ENCODE data around the gene ADAMTSL4.
"Not testable (repeated sequence)": the region's sequence is repeated elsewhere in the genome, so short reads cannot be mapped to it uniquely, and the experiment has no call there.

ADAMTSL4 gene

DNA sequence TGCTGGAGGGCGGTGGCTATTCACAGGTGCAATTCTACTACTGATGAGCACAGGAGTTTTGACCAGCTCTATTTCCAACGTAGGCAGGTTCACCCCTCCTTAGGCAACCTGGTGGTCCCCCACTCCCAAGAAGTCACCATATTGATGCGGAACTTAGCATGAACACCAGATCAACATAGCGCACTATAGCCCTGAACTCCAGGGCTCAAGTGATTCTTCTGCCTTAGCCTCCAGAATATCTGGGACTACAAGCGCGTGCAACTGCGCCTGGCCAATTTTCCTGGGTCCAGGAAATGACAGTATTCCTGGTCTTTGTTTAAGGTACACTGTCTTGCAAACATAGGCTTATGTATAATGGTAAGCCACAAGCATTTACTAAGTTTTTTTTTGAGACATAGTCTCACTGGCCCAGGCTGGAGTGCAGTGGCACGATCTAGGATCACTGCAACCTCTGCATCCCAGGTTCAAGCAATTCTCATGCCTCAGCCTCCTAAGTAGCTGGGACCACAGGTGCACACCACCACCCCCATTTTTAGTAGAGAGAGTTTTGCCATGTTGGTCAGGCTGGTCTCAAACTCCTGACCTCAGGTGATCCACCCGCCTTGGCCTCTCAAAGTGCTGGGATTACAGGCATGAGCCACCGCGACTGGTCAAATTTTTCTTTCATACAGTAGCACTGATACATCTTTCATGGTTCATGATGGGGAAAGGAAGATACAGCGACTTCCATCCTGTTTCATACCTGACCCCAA, 17.6 kb downstream of the ADAMTSL4 start:
- DNase-seq (ENCODE audit: low read depth, low spot score) = no peak
- peaks cover 26% of the 10 kb centered on the region for H3K4me1 ChIP-seq (ENCODE audit: insufficient read depth, insufficient read length)
- no peak overlapping the region for H3K4me3 ChIP-seq (ENCODE audit: insufficient read length, low read depth)
- H3K27me3 ChIP-seq (ENCODE audit: insufficient read depth, insufficient read length) = no peaks in the 10 kb centered on the region
- H3K9ac ChIP-seq (ENCODE audit: insufficient read length, low read depth) = peak overlapping the region; percentile 63
- peaks cover 18% of the 10 kb centered on the region for H3K36me3 ChIP-seq (ENCODE audit: insufficient read depth, insufficient read length, low read length)
- no peaks in the 10 kb centered on the region for H3K9me3 ChIP-seq (ENCODE audit: insufficient read depth, low read length)
- TF ChIP-seq YY1 (IDR thresholded peaks at IDR 0.05; ENCODE audit: insufficient read depth, insufficient read length) = no peak
- no peak for TF ChIP-seq ZNF274 (IDR thresholded peaks at IDR 0.05; ENCODE audit: low read depth, low read length)
- no peak for TF ChIP-seq SUZ12 (IDR thresholded peaks at IDR 0.05; ENCODE audit: extremely low read depth, insufficient read depth, insufficient read length)

GRCh38 chr1:150567341-150567716, 18.1 kb downstream of the ADAMTSL4 start:
- peaks cover 19% of the 10 kb centered on the region for H3K36me3 ChIP-seq (ENCODE audit: insufficient read depth, insufficient read length, low read length)
- H3K27me3 ChIP-seq (ENCODE audit: insufficient read depth, insufficient read length) = no peaks in the 10 kb centered on the region
- TF ChIP-seq ZNF274 (IDR thresholded peaks at IDR 0.05; ENCODE audit: low read depth, low read length) = no peak
- no peak for TF ChIP-seq SUZ12 (IDR thresholded peaks at IDR 0.05; ENCODE audit: extremely low read depth, insufficient read depth, insufficient read length)
- TF ChIP-seq YY1 (IDR thresholded peaks at IDR 0.05; ENCODE audit: insufficient read depth, insufficient read length) = no peak
- H3K9ac ChIP-seq (ENCODE audit: insufficient read length, low read depth) = peak overlapping the region; percentile 63
- DNase-seq (ENCODE audit: low read depth, low spot score) = no peak
- H3K9me3 ChIP-seq (ENCODE audit: insufficient read depth, low read length) = no peaks in the 10 kb centered on the region
- H3K4me3 ChIP-seq (ENCODE audit: insufficient read length, low read depth) = peak overlapping the region; percentile 9
- H3K4me1 ChIP-seq (ENCODE audit: insufficient read depth, insufficient read length) = peaks cover 24% of the 10 kb centered on the region

GRCh38 chr1:150567717-150568593, 18.7 kb downstream of the ADAMTSL4 start:
- Histone ChIP-seq H3K9me3 (ENCODE audit: insufficient read depth, low read length) (no peaks in the 10 kb centered on the region), H3K9ac (ENCODE audit: insufficient read length, low read depth) (peak overlapping the region; percentile 63), H3K4me1 (ENCODE audit: insufficient read depth, insufficient read length) (peaks cover 18% of the 10 kb centered on the region), H3K4me3 (ENCODE audit: insufficient read length, low read depth) (peak overlapping the region; percentile 9), H3K27me3 (ENCODE audit: insufficient read depth, insufficient read length) (no peaks in the 10 kb centered on the region), H3K36me3 (ENCODE audit: insufficient read depth, insufficient read length, low read length) (peaks cover 25% of the 10 kb centered on the region)
- peak; percentile 97 for DNase-seq (ENCODE audit: low read depth, low spot score)
- TF ChIP-seq ZNF274 (IDR thresholded peaks at IDR 0.05; ENCODE audit: low read depth, low read length) (no peak), YY1 (IDR thresholded peaks at IDR 0.05; ENCODE audit: insufficient read depth, insufficient read length) (peak; percentile 6)

DNA sequence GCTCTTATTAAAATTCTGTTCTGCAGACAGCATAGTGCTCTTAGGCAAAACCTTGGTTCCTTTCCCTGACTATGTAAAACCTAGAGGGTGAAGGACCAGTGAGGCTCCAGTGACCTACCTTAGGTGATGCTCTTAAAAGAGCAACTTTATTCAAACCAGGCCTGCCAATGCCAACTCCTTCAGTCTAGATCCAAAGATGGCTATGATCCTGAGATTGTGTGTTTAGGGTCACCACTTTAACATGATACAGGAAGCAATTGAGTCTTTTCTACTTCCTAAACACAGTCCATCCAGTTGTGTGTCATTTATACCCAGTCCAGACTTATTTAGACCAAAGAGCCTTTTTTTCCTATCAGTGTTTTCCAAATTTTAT, 19.4 kb downstream of the ADAMTSL4 start:
- Histone ChIP-seq H3K27me3 (ENCODE audit: insufficient read depth, insufficient read length) (no peaks in the 10 kb centered on the region), H3K9ac (ENCODE audit: insufficient read length, low read depth) (peak overlapping the region; percentile 21), H3K9me3 (ENCODE audit: insufficient read depth, low read length) (no peaks in the 10 kb centered on the region), H3K36me3 (ENCODE audit: insufficient read depth, insufficient read length, low read length) (peaks cover 25% of the 10 kb centered on the region), H3K4me1 (ENCODE audit: insufficient read depth, insufficient read length) (peaks cover 12% of the 10 kb centered on the region), H3K4me3 (ENCODE audit: insufficient read length, low read depth) (no peak overlapping the region)
- DNase-seq (ENCODE audit: low read depth, low spot score) = no peak
- no peak for TF ChIP-seq SUZ12 (IDR thresholded peaks at IDR 0.05; ENCODE audit: extremely low read depth, insufficient read depth, insufficient read length)
- no peak for TF ChIP-seq ZNF274 (IDR thresholded peaks at IDR 0.05; ENCODE audit: low read depth, low read length)
- TF ChIP-seq YY1 (IDR thresholded peaks at IDR 0.05; ENCODE audit: insufficient read depth, insufficient read length) = no peak

DNA sequence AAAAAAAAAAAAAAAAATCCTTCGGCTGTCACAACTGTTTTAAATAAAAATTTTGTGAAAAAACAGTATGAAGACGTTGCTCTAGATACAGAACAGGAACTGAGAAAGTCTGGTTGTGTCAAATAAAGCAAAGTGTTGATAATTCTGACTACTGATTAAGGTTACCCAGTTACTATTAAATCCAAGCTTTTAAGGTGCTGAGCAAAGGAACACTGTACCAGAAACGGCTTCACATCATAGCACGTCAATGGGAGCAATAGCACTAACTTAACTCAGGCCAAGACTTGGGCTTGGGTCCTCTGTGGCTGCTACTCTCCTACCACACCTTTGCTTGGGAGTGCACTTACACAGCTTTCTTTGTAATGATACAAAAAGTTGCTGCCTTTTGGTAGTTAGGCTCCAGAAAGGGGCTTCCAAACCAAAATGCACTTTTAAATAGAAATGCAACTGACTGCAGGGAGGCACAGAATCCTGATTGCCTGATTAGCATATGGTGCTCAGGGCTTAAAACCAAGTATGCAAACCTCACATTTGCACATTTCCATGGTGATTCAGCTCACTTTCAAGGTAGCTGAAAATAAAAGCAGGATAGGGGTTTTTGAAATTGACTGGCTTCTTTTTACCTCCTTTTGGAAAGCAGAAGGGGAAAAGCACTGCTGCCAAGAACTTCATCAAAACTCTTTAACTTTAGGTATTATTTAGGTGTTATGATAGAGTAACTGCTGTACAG, 23.9 kb downstream of the ADAMTSL4 start:
- TF ChIP-seq SUZ12 (IDR thresholded peaks at IDR 0.05; ENCODE audit: extremely low read depth, insufficient read depth, insufficient read length) (no peak), YY1 (IDR thresholded peaks at IDR 0.05; ENCODE audit: insufficient read depth, insufficient read length) (no peak), ZNF274 (IDR thresholded peaks at IDR 0.05; ENCODE audit: low read depth, low read length) (no peak)
- peaks cover 6% of the 10 kb centered on the region for H3K4me1 ChIP-seq (ENCODE audit: insufficient read depth, insufficient read length)
- no peak overlapping the region for H3K4me3 ChIP-seq (ENCODE audit: insufficient read length, low read depth)
- no peaks in the 10 kb centered on the region for H3K9me3 ChIP-seq (ENCODE audit: insufficient read depth, low read length)
- H3K27me3 ChIP-seq (ENCODE audit: insufficient read depth, insufficient read length) = no peaks in the 10 kb centered on the region
- H3K9ac ChIP-seq (ENCODE audit: insufficient read length, low read depth) = no peak overlapping the region
- DNase-seq (ENCODE audit: low read depth, low spot score) = no peak
- peaks cover 60% of the 10 kb centered on the region for H3K36me3 ChIP-seq (ENCODE audit: insufficient read depth, insufficient read length, low read length)

DNA sequence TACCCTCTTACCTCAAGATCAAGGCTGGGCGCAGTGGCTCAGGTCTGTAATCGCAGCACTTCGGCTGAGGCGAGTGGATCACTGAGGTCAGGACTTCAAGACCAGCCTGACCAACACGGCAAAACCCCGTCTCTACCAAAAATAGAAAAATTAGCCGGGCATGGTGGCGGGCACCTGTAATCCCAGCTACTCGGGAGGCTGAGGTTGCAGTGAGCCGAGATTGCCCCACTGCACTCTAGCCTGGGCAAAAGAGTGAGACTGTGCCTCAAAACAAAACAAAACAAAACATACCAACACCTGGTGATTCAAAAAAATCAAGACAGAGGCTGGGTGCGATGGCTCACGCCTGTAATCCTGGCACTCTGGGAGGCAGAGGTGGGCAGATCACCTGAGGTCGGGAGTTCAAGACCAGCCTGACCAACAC, 24.5 kb downstream of the ADAMTSL4 start:
- not testable (repeated sequence) for H3K4me3 ChIP-seq (ENCODE audit: insufficient read length, low read depth); H3K4me1 ChIP-seq (ENCODE audit: insufficient read depth, insufficient read length); H3K9me3 ChIP-seq (ENCODE audit: insufficient read depth, low read length); H3K9ac ChIP-seq (ENCODE audit: insufficient read length, low read depth); DNase-seq (ENCODE audit: low read depth, low spot score); H3K27me3 ChIP-seq (ENCODE audit: insufficient read depth, insufficient read length)
- H3K36me3 ChIP-seq (ENCODE audit: insufficient read depth, insufficient read length, low read length) = peaks cover 66% of the 10 kb centered on the region

Data from NT2/D1 (cell line).